Fibroblast of villous mesenchyme (primary cell): ENCODE data around the gene PUDP. TPM values are rescaled to one million over a fixed set of nuclear protein-coding genes. Genes with fewer than 3 reads are reported as not detected.
A peak's percentile ranks its signal among the peaks of the same experiment; 100 is the strongest.

Experiments
- DNase-seq: peaks from one replicate; pipeline ENCODE4 v3.0.0-alpha.2; 2010; ENCODE audit warnings: low read depth
- H3K4me3 ChIP-seq: 2 replicates; pipeline ENCODE4 v1.5.1; 2011; ENCODE audit warnings: low read depth, mild to moderate bottlenecking, low read length
- CTCF ChIP-seq: IDR thresholded peaks from 2 replicates; pipeline ENCODE4 v1.5.1; 2012; ENCODE audit warnings: low read depth, mild to moderate bottlenecking, low read length; ENCODE audit not compliant: insufficient read depth
- total RNA-seq: library from RNA; depleted of rRNA; stranded (reverse); fragments of >200 nt; gene quantifications from 2 replicates; pipeline ENCODE4 v1.2.3, GENCODE V29; 2012

The PUDP gene
- total RNA-seq, 1 donor, result 15.1 TPM

- no peak for TF ChIP-seq CTCF
- no peak overlapping the region for H3K4me3 ChIP-seq
- no peak for DNase-seq
Observed at GRCh38 chrX:7112071-7112470, 35.9 kb downstream of the PUDP start.

GRCh38 chrX:7111518-7111917, 36.4 kb downstream of the PUDP start:
- TF ChIP-seq CTCF, result no peak
- DNase-seq, result no peak
- H3K4me3 ChIP-seq, result no peak overlapping the region

GRCh38 chrX:7110821-7111276, 37.1 kb downstream of the PUDP start:
- no peak for TF ChIP-seq CTCF

GRCh38 chrX:7109838-7110793, 37.8 kb downstream of the PUDP start:
- DNase-seq, result peak; percentile 1
- H3K4me3 ChIP-seq, result no peak overlapping the region
- TF ChIP-seq CTCF, result no peak

More at GRCh38 chrX:7110821-7111276, 37.1 kb downstream of the PUDP start:
- DNase-seq, result peak; percentile 13
- no peak overlapping the region for H3K4me3 ChIP-seq

- H3K4me3 ChIP-seq, result peak overlapping the region; percentile 36
- TF ChIP-seq CTCF, result no peak
- peak; percentile 22 for DNase-seq
Observed at GRCh38 chrX:7109049-7109531, 38.9 kb downstream of the PUDP start.

GRCh38 chrX:7108030-7108429, 39.9 kb downstream of the PUDP start:
- no peak for TF ChIP-seq CTCF
- no peak overlapping the region for H3K4me3 ChIP-seq
- no peak for DNase-seq
